MM.1S (cell line): ENCODE results near the gene BAIAP2L2.

ENCODE experiments used
- DNase-seq: peaks from one replicate; pipeline ENCODE4 v3.0.0-alpha.2; 2015
- H2AFZ ChIP-seq: fragments of 300-600 bp; sonication (generic); 2 replicates; pipeline ENCODE4 v1.6.0; 2016; ENCODE audit warnings: antibody characterized with exemption, low read length
- H3F3A ChIP-seq: fragments of 300-600 bp; sonication (generic); 2 replicates; pipeline ENCODE4 v1.6.1; 2016; ENCODE audit warnings: mild to moderate bottlenecking, antibody characterized with exemption, low read length, moderate library complexity, mixed read lengths; ENCODE audit not compliant: insufficient read depth
- H3K27ac ChIP-seq: fragments of 300-600 bp; sonication (generic); 2 replicates; pipeline ENCODE4 v1.5.1; 2016; ENCODE audit warnings: mild to moderate bottlenecking, low read length
- H3K27me3 ChIP-seq: fragments of 300-600 bp; sonication (generic); replicated peaks from 2 replicates; pipeline ENCODE4 v1.6.0; 2016; ENCODE audit warnings: low read length; ENCODE audit not compliant: insufficient read depth
- H3K36me3 ChIP-seq: fragments of 300-600 bp; sonication (generic); replicated peaks from 2 replicates; pipeline ENCODE4 v1.6.1; 2016; ENCODE audit warnings: mild to moderate bottlenecking, low read length, mixed read lengths; ENCODE audit not compliant: insufficient read depth
- H3K4me1 ChIP-seq: fragments of 300-600 bp; sonication (generic); 2 replicates; pipeline ENCODE4 v1.6.1; 2016; ENCODE audit warnings: low read length, mixed read lengths
- H3K4me2 ChIP-seq: fragments of 300-600 bp; sonication (generic); 2 replicates; pipeline ENCODE4 v1.6.0; 2016; ENCODE audit warnings: low read depth, low read length
- H3K4me3 ChIP-seq: fragments of 300-600 bp; sonication (generic); 2 replicates; pipeline ENCODE4 v1.5.1; 2016; ENCODE audit warnings: low read length, mixed read lengths
- H3K79me2 ChIP-seq: fragments of 300-600 bp; sonication (generic); 2 replicates; pipeline ENCODE4 v1.6.1; 2016; ENCODE audit warnings: mixed run types, low read length, mixed read lengths
- H3K9ac ChIP-seq: fragments of 300-600 bp; sonication (generic); 2 replicates; pipeline ENCODE4 v1.6.1; 2016; ENCODE audit warnings: low read length, mixed read lengths
- H3K9me2 ChIP-seq: fragments of 300-600 bp; sonication (generic); replicated peaks from 2 replicates; pipeline ENCODE4 v1.6.1; 2016; ENCODE audit warnings: mild to moderate bottlenecking, low read length, mixed read lengths; ENCODE audit not compliant: insufficient read depth
- H3K9me3 ChIP-seq: fragments of 300-600 bp; sonication (generic); replicated peaks from 2 replicates; pipeline ENCODE4 v1.6.1; 2016; ENCODE audit warnings: mild to moderate bottlenecking, low read length, mixed read lengths; ENCODE audit not compliant: insufficient read depth
- H4K20me1 ChIP-seq: fragments of 300-600 bp; sonication (generic); 2 replicates; pipeline ENCODE4 v1.6.1; 2016; ENCODE audit warnings: mild to moderate bottlenecking, low read length, moderate library complexity, mixed read lengths; ENCODE audit not compliant: insufficient read depth
- CTCF ChIP-seq: fragments of 300-600 bp; sonication (generic); IDR thresholded peaks from 2 replicates; pipeline ENCODE4 v1.5.1; 2016; ENCODE audit warnings: antibody characterized with exemption, low read length, mixed read lengths
- EZH2 ChIP-seq: fragments of 300-600 bp; sonication (generic); optimal IDR thresholded peaks from 2 replicates; pipeline ENCODE3; 2017; ENCODE audit warnings: low read depth, mild to moderate bottlenecking, antibody characterized with exemption, low read length, mixed read lengths
- EZH2phosphoT487 ChIP-seq: fragments of 300-600 bp; sonication (generic); IDR thresholded peaks from 2 replicates; pipeline ENCODE4 v1.6.1; 2018; ENCODE audit warnings: antibody characterized with exemption, low read length

The BAIAP2L2 gene

GRCh38 chr22:38086001-38086845 lies 24.3 kb downstream of the BAIAP2L2 start:
- H3K4me2 ChIP-seq: no peak overlapping the region
- H3K27ac ChIP-seq: no peak overlapping the region
- no peaks in the 10 kb centered on the region for H3K4me1 ChIP-seq
- no peaks in the 10 kb centered on the region for H3K9me2 ChIP-seq
- no peak for DNase-seq
- H3K4me3 ChIP-seq: no peak overlapping the region
- H3K9ac ChIP-seq: no peak overlapping the region
- no peaks in the 10 kb centered on the region for H3K79me2 ChIP-seq
- H3K9me3 ChIP-seq: no peaks in the 10 kb centered on the region
- H3K27me3 ChIP-seq: no peaks in the 10 kb centered on the region; the same call in 1 of the 2 replicates
- TF ChIP-seq EZH2 (no peak), EZH2phosphoT487 (no peak), CTCF (no peak)
- no peaks in the 10 kb centered on the region for H3K36me3 ChIP-seq
- H2AFZ ChIP-seq: no peak overlapping the region
- H3F3A ChIP-seq: no peaks in the 10 kb centered on the region
- no peaks in the 10 kb centered on the region for H4K20me1 ChIP-seq

- Histone ChIP-seq H3K27me3 (no peaks in the 10 kb centered on the region; the same call in 1 of the 2 replicates), H3K4me2 (no peak overlapping the region), H3K36me3 (no peaks in the 10 kb centered on the region), H3K4me3 (no peak overlapping the region), H3K9me3 (no peaks in the 10 kb centered on the region), H3F3A (no peaks in the 10 kb centered on the region), H4K20me1 (no peaks in the 10 kb centered on the region), H2AFZ (no peak overlapping the region), H3K9ac (no peak overlapping the region), H3K9me2 (no peaks in the 10 kb centered on the region), H3K79me2 (no peaks in the 10 kb centered on the region), H3K27ac (no peak overlapping the region), H3K4me1 (no peaks in the 10 kb centered on the region)
- no peak for TF ChIP-seq CTCF
- no peak for TF ChIP-seq EZH2
- no peak for TF ChIP-seq EZH2phosphoT487
- no peak for DNase-seq
Observed at GRCh38 chr22:38085501-38085900, 25.0 kb downstream of the BAIAP2L2 start.

- H3K4me2 ChIP-seq: no peak overlapping the region
- no peaks in the 10 kb centered on the region for H3F3A ChIP-seq
- DNase-seq: no peak
- no peaks in the 10 kb centered on the region for H3K79me2 ChIP-seq
- no peaks in the 10 kb centered on the region for H3K36me3 ChIP-seq
- no peaks in the 10 kb centered on the region for H4K20me1 ChIP-seq
- H3K9ac ChIP-seq: no peak overlapping the region
- TF ChIP-seq CTCF (no peak), EZH2 (no peak), EZH2phosphoT487 (no peak)
- H3K27me3 ChIP-seq: no peaks in the 10 kb centered on the region; the same call in 1 of the 2 replicates
- H3K27ac ChIP-seq: no peak overlapping the region
- no peak overlapping the region for H3K4me3 ChIP-seq
- no peak overlapping the region for H2AFZ ChIP-seq
- H3K9me2 ChIP-seq: no peaks in the 10 kb centered on the region
- no peaks in the 10 kb centered on the region for H3K9me3 ChIP-seq
- H3K4me1 ChIP-seq: no peaks in the 10 kb centered on the region
Observed at GRCh38 chr22:38085056-38085455, 25.4 kb downstream of the BAIAP2L2 start.
